NCI-H1417 (cell line): Measurements from ENCODE around the gene CYGB.

Source experiments
- DNase-seq, 3 experiments: peaks; one replicate each; lab custom pipeline; 2025; lab: John Stamatoyannopoulos, UW

Gene CYGB

DNA sequence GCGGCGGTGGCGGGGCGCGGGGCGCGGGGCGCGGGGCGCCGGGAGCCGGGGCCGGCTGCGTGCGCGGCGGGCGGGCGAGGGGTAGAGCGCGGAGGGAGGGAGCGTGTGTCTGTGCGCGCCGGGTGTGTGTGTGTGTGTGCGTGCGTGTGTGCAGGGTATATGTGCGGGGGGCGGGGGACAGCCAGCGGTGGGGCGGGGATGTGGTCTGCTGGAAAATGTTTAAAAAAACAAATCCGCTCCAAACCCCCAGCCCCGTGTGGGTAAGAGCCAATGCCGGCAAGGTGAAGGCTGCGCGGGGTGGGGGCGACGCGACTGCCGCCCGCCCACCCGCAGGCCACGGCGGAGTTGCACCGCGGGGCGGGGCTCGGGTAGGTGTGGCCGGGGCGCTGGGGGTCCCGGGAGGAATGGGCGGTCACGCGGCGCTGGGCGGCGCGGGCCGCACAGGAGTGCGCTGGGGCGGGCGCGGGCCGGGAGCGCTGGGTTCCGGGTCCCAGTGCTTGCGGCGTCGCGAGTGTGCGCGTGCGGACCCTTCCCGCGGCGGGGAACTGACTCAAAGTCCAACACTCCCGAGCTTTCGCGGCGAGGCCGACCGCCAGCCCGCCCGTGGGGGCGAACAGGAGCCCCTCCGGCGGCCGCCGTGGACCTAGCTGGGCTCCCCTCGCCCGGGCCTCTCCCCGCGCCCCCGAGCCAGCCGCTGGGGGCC, at the start of gene CYGB:
CYGB (minus strand) TSS at position 132 of the 703 bp plus-strand sequence. CDS start 167 bp downstream, outside the sequence.
- peak in 1 of 3 experiments; percentile 31 for DNase-seq

DNA sequence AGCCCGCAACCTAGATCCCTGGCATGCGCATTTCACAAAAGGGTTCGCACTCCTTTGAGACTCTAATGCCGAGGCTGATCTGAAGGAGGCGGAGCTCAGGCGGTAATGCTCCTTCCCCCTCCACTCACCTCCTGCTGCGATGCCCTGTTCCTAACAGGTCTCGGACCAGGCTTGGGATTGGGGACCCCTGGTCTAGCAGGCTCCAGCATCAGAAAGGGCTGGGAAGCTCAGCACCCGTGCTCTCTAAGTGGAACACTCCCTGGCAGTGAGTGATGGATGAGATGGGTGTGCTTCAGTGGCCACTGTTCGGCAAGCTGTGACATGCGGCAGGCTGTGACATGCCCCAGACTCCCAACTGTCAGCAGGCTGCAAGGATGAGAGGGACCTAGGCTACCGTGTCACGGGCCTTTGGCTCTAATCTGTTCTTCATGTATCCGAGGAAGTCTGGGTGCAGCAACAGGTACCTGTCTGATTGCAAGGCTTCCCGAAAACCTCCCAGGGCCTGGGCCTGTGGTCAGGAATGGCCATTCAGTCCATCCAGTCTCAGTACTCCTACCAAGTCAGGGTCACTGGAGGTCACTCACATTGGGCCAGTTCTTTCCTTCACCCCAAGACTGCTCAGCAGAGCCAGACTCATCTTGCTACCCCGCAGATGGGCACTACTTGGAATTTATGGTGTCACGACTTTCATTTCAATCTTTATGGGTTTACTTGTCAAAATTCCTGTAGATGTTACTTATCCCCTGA, 49.4 kb upstream of the CYGB start:
- peak; percentile 91 to 96 (median 93) for DNase-seq

DNA sequence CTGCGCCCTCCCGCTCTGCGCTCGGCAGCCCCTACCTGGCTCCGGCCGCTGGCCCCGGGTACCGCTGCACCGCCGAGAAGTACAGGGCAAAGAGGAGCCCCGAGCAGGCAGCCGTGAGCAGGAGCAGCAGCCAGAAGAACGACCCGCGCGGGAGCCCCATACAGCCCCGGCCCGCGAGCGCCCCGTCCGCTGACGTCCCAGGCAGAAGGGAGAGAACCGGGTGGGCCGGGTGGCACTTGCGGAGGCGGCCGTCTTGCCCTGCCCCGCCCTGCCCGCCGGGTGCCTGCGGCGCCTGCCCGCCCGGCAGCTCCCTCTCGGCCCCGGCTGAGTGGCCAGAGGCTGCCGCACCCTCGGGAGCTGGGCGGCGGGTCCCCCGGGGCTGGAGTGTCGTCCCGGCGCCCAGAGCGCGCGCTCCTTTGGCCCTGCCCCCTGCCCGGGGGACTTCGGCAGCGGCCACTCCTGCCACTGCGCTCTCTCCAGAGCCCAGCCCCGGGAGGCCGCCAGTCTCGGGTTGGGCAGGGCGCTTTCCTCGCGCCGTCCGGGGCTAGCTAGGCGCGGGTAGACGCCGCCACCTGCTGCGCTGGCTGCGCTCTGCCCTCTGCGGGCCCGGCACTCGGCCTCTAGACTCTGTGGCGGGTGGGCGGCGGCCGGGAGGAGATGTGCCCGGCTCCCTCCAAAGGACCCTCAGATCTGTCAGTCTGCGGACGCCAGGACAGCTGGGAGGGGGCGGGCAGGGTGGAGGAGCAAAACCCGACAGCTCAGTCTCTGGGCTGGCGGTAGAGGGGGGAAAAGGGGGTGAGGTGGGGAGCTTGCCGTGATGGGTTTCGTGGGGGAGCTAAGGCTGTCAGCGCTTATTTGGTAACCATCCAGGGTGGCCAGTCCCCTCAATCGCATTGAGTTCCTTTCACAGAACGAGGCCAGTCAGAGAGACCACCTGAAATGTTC, 48.4 kb upstream of the CYGB start, which contains the start of gene ST6GALNAC2:
ST6GALNAC2 (minus strand) TSS at position 212 of the 945 bp plus-strand sequence; CDS start at position 160, 52 bp downstream.
- DNase-seq = peak; percentile 79 to 81 (median 80)

DNA sequence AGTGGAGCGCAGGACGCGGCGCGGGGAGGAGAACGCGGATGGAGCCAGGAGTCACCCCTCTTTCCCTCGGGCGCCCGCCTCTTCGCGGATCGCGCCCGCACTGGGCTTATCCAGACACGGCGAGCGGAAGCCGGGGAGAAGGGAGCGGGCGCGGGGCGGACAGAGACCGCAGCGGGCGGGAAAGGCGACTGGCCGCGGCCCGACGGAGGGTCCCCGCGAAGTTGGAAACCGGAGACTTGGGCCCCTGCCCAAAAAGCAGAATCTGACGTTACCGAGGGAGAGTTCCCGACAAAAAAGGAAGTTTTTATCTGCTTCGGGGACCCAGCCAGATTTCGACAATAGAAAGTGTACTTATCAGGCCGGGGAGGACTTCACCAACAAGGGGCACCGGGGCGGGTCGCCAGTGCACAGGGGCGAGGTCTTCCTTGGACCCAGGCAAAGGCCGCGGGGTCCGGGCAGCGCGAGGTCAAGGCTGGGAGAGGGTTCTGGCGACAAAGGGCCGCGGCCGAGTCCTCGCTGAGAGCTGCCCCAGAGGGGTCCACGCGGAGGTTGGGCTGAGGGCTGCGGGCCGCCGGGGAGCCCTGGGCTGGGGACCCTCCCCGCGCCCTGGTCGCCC, 47.6 kb upstream of the CYGB start:
- no peak for DNase-seq

GRCh38 chr17:76584427-76585032, 47.0 kb upstream of the CYGB start:
- peak in 1 of 3 experiments; percentile 43 for DNase-seq

DNA sequence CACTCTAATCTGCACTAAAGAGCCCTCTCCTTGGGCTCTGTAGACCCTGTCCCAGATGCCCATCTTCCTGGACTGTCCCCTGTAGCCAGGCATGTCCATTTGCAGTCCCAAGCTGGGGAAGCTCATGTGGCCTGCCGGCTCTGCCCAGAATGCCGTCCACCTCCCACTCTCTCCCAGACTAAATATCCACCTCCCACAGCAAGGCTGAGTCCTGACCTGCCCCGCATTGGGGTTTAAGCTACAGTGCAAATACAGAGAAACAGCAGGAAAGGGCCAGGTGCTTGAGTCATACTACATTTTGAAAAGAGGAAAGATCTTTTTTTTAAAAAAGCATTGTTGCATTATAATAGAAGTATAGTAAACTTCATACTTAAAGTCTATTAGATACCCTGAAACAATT, 45.2 kb upstream of the CYGB start:
- DNase-seq = no peak

DNA sequence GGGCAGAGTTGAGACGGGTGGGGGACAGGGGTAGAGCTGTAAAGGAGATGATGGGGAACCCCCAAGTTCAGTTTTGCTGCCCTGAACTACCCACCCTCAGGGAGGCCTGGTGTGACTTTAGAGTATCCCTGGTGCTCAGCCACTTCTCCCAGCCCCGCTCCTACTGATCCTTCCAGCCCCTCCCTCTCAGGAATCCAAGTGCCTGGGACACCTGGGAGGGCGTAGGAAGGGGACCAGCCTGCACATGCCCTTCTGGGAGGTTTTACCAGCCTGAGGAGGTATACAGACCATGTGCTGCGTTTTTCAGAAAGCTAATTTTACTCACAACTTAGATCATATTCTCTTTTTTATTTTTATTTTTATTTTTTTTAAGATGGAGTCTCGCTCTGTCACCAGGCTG, 44.0 kb upstream of the CYGB start:
- DNase-seq = peak in 1 of 3 experiments; percentile 14

- DNase-seq = no peak
These were observed 41.8 kb upstream of the CYGB start for GRCh38 chr17:76579281-76579680.

- no peak for DNase-seq
These were observed 40.9 kb upstream of the CYGB start for GRCh38 chr17:76578376-76578775.

DNA sequence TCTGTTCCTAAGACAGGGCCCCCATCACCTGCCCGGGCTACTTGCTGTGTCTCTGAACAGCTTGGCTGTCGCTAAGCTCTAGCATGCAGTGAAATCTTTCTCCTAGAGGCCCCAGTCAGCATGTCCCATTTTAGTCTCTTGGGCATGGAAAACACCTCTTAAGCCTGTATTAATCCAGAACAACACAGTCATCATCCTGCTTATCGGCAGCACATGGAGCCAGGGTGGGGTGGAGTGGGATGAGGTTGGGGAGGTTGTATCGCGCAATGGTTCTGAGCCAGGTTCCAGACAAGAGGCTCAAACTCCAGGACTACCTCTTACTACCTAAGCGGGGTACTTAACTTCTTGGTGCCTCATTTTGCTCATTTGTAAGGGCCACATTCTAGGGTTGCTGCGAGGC, 40.4 kb upstream of the CYGB start:
- no peak for DNase-seq

- DNase-seq = no peak
These were observed 38.7 kb upstream of the CYGB start for GRCh38 chr17:76576189-76576588.

DNA sequence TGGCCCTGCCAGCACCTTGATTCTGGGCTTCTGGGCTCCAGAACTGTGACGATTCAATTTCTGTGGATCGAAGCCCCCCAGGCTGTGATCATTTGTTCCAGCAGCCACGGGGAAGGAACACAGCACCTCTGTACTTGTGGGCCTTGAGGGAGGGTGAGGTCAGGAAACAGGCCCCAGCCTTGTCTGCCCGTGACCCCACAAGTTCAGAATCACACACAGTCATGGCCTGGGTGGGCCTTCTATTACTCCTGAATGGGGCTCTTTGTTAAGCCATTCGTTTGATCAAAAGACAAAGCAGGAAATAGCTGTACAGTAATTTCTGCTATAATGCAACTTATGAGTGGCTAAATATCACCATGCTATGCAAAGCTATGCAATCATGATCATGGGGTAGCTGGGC, 38.1 kb upstream of the CYGB start:
- DNase-seq = no peak

GRCh38 chr17:76574166-76574565, 36.7 kb upstream of the CYGB start:
- no peak for DNase-seq

DNA sequence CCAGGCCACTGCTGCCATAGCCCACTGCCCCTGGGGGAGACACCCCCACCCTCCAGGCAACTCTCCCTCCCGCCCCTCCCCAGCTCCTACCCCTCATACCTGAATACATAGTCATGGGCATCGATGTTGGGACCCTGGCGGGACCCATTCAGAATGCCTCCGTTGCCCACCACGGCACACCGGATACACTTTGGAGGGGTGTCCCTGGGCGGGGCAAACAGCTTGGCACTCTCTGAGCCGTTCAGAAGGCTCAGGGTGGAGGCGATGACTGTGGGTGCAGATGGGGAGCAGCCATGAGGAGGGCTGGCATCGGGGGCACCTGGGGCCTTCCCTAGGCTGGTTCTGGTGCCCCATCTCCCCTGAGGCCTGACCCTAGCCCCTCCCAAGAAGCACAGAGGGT, 35.6 kb upstream of the CYGB start:
- DNase-seq = no peak

GRCh38 chr17:76572201-76572910, 34.8 kb upstream of the CYGB start:
- DNase-seq = no peak

DNA sequence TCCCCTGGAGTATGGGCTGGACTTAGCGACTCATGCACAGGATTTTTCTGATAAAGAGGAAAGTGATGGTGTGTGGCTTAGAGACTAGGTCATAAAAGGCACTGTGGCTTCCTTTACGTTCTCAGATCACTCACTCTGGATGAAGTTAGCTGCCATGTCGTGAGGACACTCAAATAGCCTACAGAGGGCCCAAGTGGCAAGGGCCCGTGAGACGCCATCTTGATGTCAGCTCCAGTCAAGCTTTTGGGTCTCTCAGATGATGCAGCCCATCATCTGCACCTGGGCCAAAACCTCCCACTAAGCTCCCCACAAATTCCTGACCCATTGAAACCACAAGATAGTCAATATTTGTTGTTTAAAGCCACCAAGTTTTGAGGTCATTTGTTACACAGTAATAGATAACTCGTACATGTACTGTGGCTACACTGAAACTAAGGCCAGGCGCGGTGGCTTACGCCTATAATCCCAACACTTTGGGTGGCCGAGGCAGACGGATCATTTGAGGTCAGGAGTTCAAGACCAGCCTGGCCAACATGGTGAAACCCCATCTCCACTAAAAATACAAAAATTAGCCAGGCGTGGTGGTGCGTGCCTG, 33.5 kb upstream of the CYGB start:
- no peak for DNase-seq

DNA sequence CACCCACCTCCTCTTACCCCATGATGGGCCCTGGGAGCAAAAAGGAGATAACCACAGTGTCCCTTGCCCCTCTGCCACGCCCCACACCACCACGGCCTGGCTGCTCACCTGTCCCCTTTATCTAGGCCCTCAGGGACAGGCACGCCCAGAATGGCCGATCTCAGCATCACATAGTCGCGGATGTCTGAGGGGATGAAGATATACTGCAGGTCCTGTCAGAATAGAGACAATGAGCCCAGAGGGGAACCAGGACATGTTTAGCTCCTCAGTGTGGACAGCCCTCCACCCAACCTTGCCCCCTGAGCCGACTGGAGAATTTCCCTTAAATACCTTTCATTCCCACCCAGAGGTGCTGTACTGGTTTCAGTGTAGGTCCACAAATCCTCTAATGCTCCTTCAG, 32.9 kb upstream of the CYGB start:
- DNase-seq = no peak

GRCh38 chr17:76569607-76570279, 32.2 kb upstream of the CYGB start:
- DNase-seq = no peak

GRCh38 chr17:76568811-76569221, 31.3 kb upstream of the CYGB start:
- no peak for DNase-seq
